Sigmoid colon (tissue), 7 donors: ENCODE measurements around the gene KLHDC7B. TPM values are rescaled to one million over a fixed set of nuclear protein-coding genes. Genes with fewer than 3 reads are reported as not detected.

Experiments used
- DNase-seq: peaks from one replicate; pipeline ENCODE4 v3.0.0-alpha.2; 2019
- H3K27ac ChIP-seq, 4 donors: fragments of 200-600 bp; sonication (generic); one replicate each; pipeline ENCODE4 v1.5.1; 2016 to 2019; ENCODE audit warnings: mild to moderate bottlenecking in 1 of 4
- H3K27me3 ChIP-seq, 3 donors: fragments of 200-600 bp; sonication (generic); one replicate each; pipeline ENCODE4 v1.5.1; 2019; ENCODE audit warnings: mild to moderate bottlenecking in 1 of 3
- H3K36me3 ChIP-seq, 4 donors: fragments of 200-600 bp; sonication (generic); one replicate each; pipeline ENCODE4 v1.5.1; 2016 to 2019
- H3K4me1 ChIP-seq, 4 donors: fragments of 200-600 bp; sonication (generic); one replicate each; pipeline ENCODE4 v1.5.1; 2017 to 2019
- H3K4me3 ChIP-seq, 4 donors: fragments of 200-600 bp; sonication (generic); one replicate each; pipeline ENCODE4 v1.5.1; 2017 to 2019; ENCODE audit warnings: mild to moderate bottlenecking in 2 of 4, moderate library complexity in 1 of 4
- H3K9me3 ChIP-seq, 4 donors: fragments of 200-600 bp in 3 of 4; sonication (generic) in 3 of 4; one replicate each; pipeline versions ENCODE4 v1.5.1 to v1.6.1; 2013 to 2019
- CTCF ChIP-seq, 4 experiments: fragments of 450-650 bp in 3 of 4; fragments of 200-600 bp in 1 of 4; IDR thresholded peaks; one replicate each; pipeline ENCODE4 v1.5.1; 2016 to 2019; ENCODE audit warnings: antibody characterized with exemption in 4 of 4, mild to moderate bottlenecking in 3 of 4, moderate library complexity in 2 of 4
- EP300 ChIP-seq, 4 donors: sonication (generic); formaldehyde crosslinking; IDR thresholded peaks; one replicate each; pipeline ENCODE4 v1.6.1; 2017; ENCODE audit warnings: antibody characterized with exemption in 4 of 4
- POLR2A ChIP-seq, 2 donors: fragments of 450-650 bp; IDR thresholded peaks; one replicate each; pipeline ENCODE4 v1.6.1; 2016; ENCODE audit warnings: antibody characterized with exemption in 2 of 2, mild to moderate bottlenecking in 2 of 2, moderate library complexity in 2 of 2
- POLR2AphosphoS5 ChIP-seq, 4 donors: sonication (generic); formaldehyde crosslinking; IDR thresholded peaks; one replicate each; pipeline ENCODE4 v1.6.1; 2017; ENCODE audit warnings: antibody characterized with exemption in 4 of 4
- WGBS, 2 donors: extraction: QIAGEN DNeasy Blood & Tissue Kit; methylation state at CpG; one replicate each; pipeline ENCODE4 v1.1.7; 2013; 5-methylcytosine and 5-hydroxymethylcytosine counted together
- intact Hi-C: fragments of 100-400 bp; cut with DNase I; formaldehyde crosslinking; loops from one replicate; pipeline ENCODE4 v1.15.1; 2023
- polyA plus RNA-seq, 3 donors: library from polyadenylated mRNA; stranded (reverse); fragments of 200-250 nt; gene quantifications; one replicate each; pipeline ENCODE4 v1.2.3, GENCODE V29; 2013
- total RNA-seq, 4 donors: library from RNA; depleted of rRNA; stranded (reverse); fragments of >200 nt; gene quantifications; one replicate each; pipeline ENCODE4 v1.1.0, GENCODE V29; 2016
- donor health status: healthy with polysubstance abuse.
- donor health status: Bipolar disorder and iron deficiency.
- donor health status: healthy.

The KLHDC7B gene
- total and polyA plus RNA-seq, 7 donors = 2.0 TPM; not detected in 6

- no peak overlapping the region for H3K27ac ChIP-seq
- no peaks in the 10 kb centered on the region for H3K9me3 ChIP-seq
- H3K36me3 ChIP-seq = no peaks in the 10 kb centered on the region
- 15 to 17% methylated on average over 52 of the region's 52 CpGs for WGBS, 2 donors
- peaks cover 25 to 77% (median 67%) of the 10 kb centered on the region in 3 donors for H3K27me3 ChIP-seq
- peak; percentile 72 for DNase-seq
- intact Hi-C loops = no loop called here
- H3K4me1 ChIP-seq = peaks cover 0 to 16% (median 13%) of the 10 kb centered on the region in 4 donors
- TF ChIP-seq CTCF (IDR thresholded peaks at IDR 0.05) = no peak
- H3K4me3 ChIP-seq = peak overlapping the region in 3 of 4 donors; percentile 34 to 49 (median 46)
Observed at GRCh38 chr22:50599816-50600455, 54.2 kb downstream of the KLHDC7B start.

- 1% methylated on average over 61 of the region's 61 CpGs for WGBS, 2 donors
- H3K27ac ChIP-seq = no peak within 1 kb of the TSS
- peaks cover 26 to 83% (median 73%) of the 10 kb centered on the region in 3 donors for H3K27me3 ChIP-seq
Observed at GRCh38 chr22:50600538-50600937, 54.8 kb downstream of the KLHDC7B start, which contains the start of gene MAPK8IP2. Gene MAPK8IP2 (plus strand): TSS chr22:50600793. CDS start chr22:50600819, 26 bp downstream.

More at GRCh38 chr22:50600538-50600937, 54.8 kb downstream of the KLHDC7B start, which contains the start of gene MAPK8IP2:
- Histone ChIP-seq H3K9me3 (no peaks in the 10 kb centered on the region), H3K4me1 (peaks cover 0 to 16% (median 13%) of the 10 kb centered on the region in 4 donors), H3K36me3 (no peaks in the 10 kb centered on the region), H3K4me3 (peak within 1 kb of the TSS in 3 of 4 donors; percentile 34 to 49 (median 46))
- intact Hi-C loops = no loop called here
- no peak for DNase-seq
- no peak for TF ChIP-seq CTCF (IDR thresholded peaks at IDR 0.05)
- TF ChIP-seq POLR2A (IDR thresholded peaks at IDR 0.05) = no peak
- TF ChIP-seq EP300 (IDR thresholded peaks at IDR 0.05) = no peak
- TF ChIP-seq POLR2AphosphoS5 (IDR thresholded peaks at IDR 0.05) = no peak

Other genes with a start within 250 kb of the KLHDC7B start
- gene PLXNB2, start 238.3 kb upstream of the KLHDC7B start, total RNA-seq = 100 to 1,000 TPM in 1 of 4 donors, 10 to 100 TPM in 3; 60.4 to 150 (median 68.7) TPM
- gene PLXNB2, start 238.3 kb upstream of the KLHDC7B start, polyA plus RNA-seq = 100 to 1,000 TPM in 1 of 3 donors, 10 to 100 TPM in 2; 18.6 to 142 (median 35.8) TPM
- gene DENND6B, start 218.9 kb upstream of the KLHDC7B start, total RNA-seq = 1 to 10 TPM; 2.1 to 7.2 (median 2.8) TPM
- gene DENND6B, start 218.9 kb upstream of the KLHDC7B start, polyA plus RNA-seq = 1 to 10 TPM in 2 of 3 donors, under 1 TPM in 1; 0.69 to 4.4 (median 1.2) TPM
- 10 to 100 TPM; 29.0 to 64.5 (median 43.9) TPM for gene PPP6R2, start 202.6 kb upstream of the KLHDC7B start, total RNA-seq
- 10 to 100 TPM; 15.0 to 57.5 (median 22.4) TPM for gene PPP6R2, start 202.6 kb upstream of the KLHDC7B start, polyA plus RNA-seq
- gene SBF1, start 70.9 kb upstream of the KLHDC7B start, total RNA-seq = 10 to 100 TPM; 23.2 to 53.7 (median 32.3) TPM
- 10 to 100 TPM; 13.8 to 67.3 (median 17.3) TPM for gene SBF1, start 70.9 kb upstream of the KLHDC7B start, polyA plus RNA-seq
- not detected for gene ADM2, start 64.4 kb upstream of the KLHDC7B start, total RNA-seq
- gene ADM2, start 64.4 kb upstream of the KLHDC7B start, polyA plus RNA-seq = 1 to 10 TPM; 1.2 to 8.6 (median 3.2) TPM
- not detected for gene MIOX, start 59.0 kb upstream of the KLHDC7B start, total RNA-seq
- gene MIOX, start 59.0 kb upstream of the KLHDC7B start, polyA plus RNA-seq = under 1 TPM in 1 of 3 donors, not detected in 2; 0.20 TPM
- gene LMF2, start 38.2 kb upstream of the KLHDC7B start, total RNA-seq = 10 to 100 TPM; 24.8 to 52.5 (median 45.3) TPM
- 10 to 100 TPM in 2 of 3 donors, 1 to 10 TPM in 1; 7.2 to 61.1 (median 11.3) TPM for gene LMF2, start 38.2 kb upstream of the KLHDC7B start, polyA plus RNA-seq
- 10 to 100 TPM; 30.7 to 54.0 (median 35.6) TPM for gene NCAPH2, start 37.7 kb upstream of the KLHDC7B start, total RNA-seq
- gene NCAPH2, start 37.7 kb upstream of the KLHDC7B start, polyA plus RNA-seq = 10 to 100 TPM; 20.3 to 45.3 (median 22.2) TPM
- 1 to 10 TPM in 3 of 4 donors, not detected in 1; 1.3 to 1.8 (median 1.4) TPM for gene SCO2, start 20.3 kb upstream of the KLHDC7B start, total RNA-seq
- 1 to 10 TPM; 3.9 to 5.4 (median 5.1) TPM for gene SCO2, start 20.3 kb upstream of the KLHDC7B start, polyA plus RNA-seq
- gene TYMP, start 15.9 kb upstream of the KLHDC7B start, total RNA-seq = 10 to 100 TPM; 20.0 to 44.3 (median 22.5) TPM
- 100 to 1,000 TPM in 1 of 3 donors, 10 to 100 TPM in 2; 17.4 to 169 (median 89.5) TPM for gene TYMP, start 15.9 kb upstream of the KLHDC7B start, polyA plus RNA-seq
- gene SYCE3, start 17.0 kb downstream of the KLHDC7B start, total RNA-seq = not detected
- gene SYCE3, start 17.0 kb downstream of the KLHDC7B start, polyA plus RNA-seq = not detected
- 10 to 100 TPM in 1 of 4 donors, 1 to 10 TPM in 3; 1.4 to 10.2 (median 6.1) TPM for gene CPT1B, start 32.5 kb downstream of the KLHDC7B start, total RNA-seq
- gene CPT1B, start 32.5 kb downstream of the KLHDC7B start, polyA plus RNA-seq = 10 to 100 TPM in 1 of 3 donors, 1 to 10 TPM in 2; 3.2 to 22.6 (median 4.2) TPM
- gene CHKB, start 37.0 kb downstream of the KLHDC7B start, total RNA-seq = 10 to 100 TPM; 22.0 to 55.1 (median 39.2) TPM
- 10 to 100 TPM; 24.7 to 90.0 (median 37.8) TPM for gene CHKB, start 37.0 kb downstream of the KLHDC7B start, polyA plus RNA-seq
- 1 to 10 TPM in 3 of 4 donors, under 1 TPM in 1; 0.66 to 2.9 (median 2.0) TPM for gene MAPK8IP2, start 54.9 kb downstream of the KLHDC7B start, total RNA-seq
- gene MAPK8IP2, start 54.9 kb downstream of the KLHDC7B start, polyA plus RNA-seq = 1 to 10 TPM in 1 of 3 donors, under 1 TPM in 2; under 0.01 to 1.9 (median 0.23) TPM
- 10 to 100 TPM; 19.3 to 26.3 (median 23.8) TPM for gene ARSA, start 82.3 kb downstream of the KLHDC7B start, total RNA-seq
- 10 to 100 TPM; 10.8 to 56.9 (median 26.8) TPM for gene ARSA, start 82.3 kb downstream of the KLHDC7B start, polyA plus RNA-seq
- gene SHANK3, start 126.9 kb downstream of the KLHDC7B start, total RNA-seq = 10 to 100 TPM in 1 of 4 donors, 1 to 10 TPM in 3; 2.5 to 14.4 (median 3.7) TPM
- gene SHANK3, start 126.9 kb downstream of the KLHDC7B start, polyA plus RNA-seq = 1 to 10 TPM in 1 of 3 donors, under 1 TPM in 2; 0.23 to 6.6 (median 0.60) TPM
- under 1 TPM in 1 of 4 donors, not detected in 3; 0.68 TPM for gene ACR, start 192.3 kb downstream of the KLHDC7B start, total RNA-seq
- gene ACR, start 192.3 kb downstream of the KLHDC7B start, polyA plus RNA-seq = under 1 TPM in 1 of 3 donors, not detected in 2; 0.06 TPM
- 10 to 100 TPM; 10.3 to 29.6 (median 13.8) TPM for gene RABL2B, start 237.7 kb downstream of the KLHDC7B start, total RNA-seq
- gene RABL2B, start 237.7 kb downstream of the KLHDC7B start, polyA plus RNA-seq = 10 to 100 TPM; 10.4 to 18.0 (median 17.6) TPM